Activated naive CD4-positive, alpha-beta T cell treated with anti-CD3 and anti-CD28 coated beads, Interleukin-2, amount 10 ng/mL, durations not matched to agents 7 days and 5 days (primary cell): ENCODE data around the gene PIR.

Experiments used
- CTCF ChIA-PET: fragments of 350-600 bp; sonication (Branson Sonifier 250); formaldehyde crosslinking; loops from one replicate; lab custom pipeline; 2021; ENCODE audit warnings: antibody characterized with exemption; lab: Charles Lee
- DNase-seq: peaks from one replicate; pipeline ENCODE4 v3.0.0-alpha.2; 2020
- H3K27ac Mint-ChIP-seq: one replicate; pipeline ENCODE4 v1.8.0; 2021; ENCODE audit warnings: mild to moderate bottlenecking, moderate library complexity, mixed read lengths
- H3K27me3 Mint-ChIP-seq: one replicate; pipeline ENCODE4 v1.8.0; 2021; ENCODE audit warnings: mild to moderate bottlenecking, mixed read lengths
- H3K36me3 Mint-ChIP-seq: one replicate; pipeline ENCODE4 v1.8.0; 2021; ENCODE audit warnings: mixed read lengths
- H3K4me1 Mint-ChIP-seq: one replicate; pipeline ENCODE4 v1.8.0; 2021; ENCODE audit warnings: mixed read lengths
- H3K4me3 Mint-ChIP-seq: one replicate; pipeline ENCODE4 v1.8.0; 2021; ENCODE audit warnings: mild to moderate bottlenecking, moderate library complexity, mixed read lengths
- H3K9me3 Mint-ChIP-seq: one replicate; pipeline ENCODE4 v1.8.0; 2021; ENCODE audit warnings: mixed read lengths

PIR gene

DNA sequence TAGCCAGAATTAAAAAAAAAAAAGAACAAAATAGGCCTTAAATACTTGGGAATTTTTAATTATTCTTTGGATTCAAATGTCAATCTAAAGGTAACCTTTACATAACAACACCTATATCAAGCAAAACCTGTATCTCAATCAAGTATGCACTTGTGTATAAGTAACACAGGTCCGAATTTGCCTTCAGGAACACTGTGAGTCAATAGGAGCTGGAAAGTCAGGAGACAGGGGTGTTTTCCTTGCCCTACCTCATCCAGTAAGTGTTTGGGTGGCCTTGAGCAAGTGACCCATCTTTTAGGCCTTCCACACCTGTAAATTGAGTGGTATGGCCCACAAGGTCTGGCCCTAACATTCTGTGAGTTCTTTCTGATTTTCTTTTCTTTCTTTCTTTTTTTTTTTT is 68.1 kb downstream of the PIR start:
- DNase-seq = no peak
- Mint-ChIP-seq H3K27me3 (no peaks in the 10 kb centered on the region), H3K9me3 (no peaks in the 10 kb centered on the region), H3K36me3 (no peaks in the 10 kb centered on the region), H3K4me3 (no peak overlapping the region), H3K27ac (no peak overlapping the region), H3K4me1 (no peaks in the 10 kb centered on the region)
- CTCF ChIA-PET = no interaction called here

DNA sequence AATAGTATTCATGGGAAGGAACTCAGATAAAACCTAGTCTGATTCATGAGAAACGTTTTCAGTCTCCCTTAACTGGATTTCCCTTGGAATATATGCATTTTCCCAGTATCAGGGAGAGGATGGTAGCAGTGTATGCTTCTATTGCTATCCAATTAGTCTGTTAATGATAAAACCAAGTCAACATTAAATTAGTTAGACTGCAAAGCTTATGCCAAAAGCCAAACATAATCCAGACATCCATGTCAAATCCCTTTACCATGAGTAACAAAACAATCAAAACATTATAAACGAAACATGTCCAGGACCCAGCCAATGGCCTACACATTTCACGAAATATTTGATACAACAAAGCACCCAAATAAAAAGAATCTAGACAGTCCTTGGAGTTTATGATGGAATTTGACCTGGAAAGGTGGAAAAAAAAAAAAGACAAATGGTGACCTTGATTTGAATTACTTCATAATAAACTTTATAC is 74.4 kb downstream of the PIR start:
- CTCF ChIA-PET = no interaction called here
- H3K4me1 Mint-ChIP-seq = no peaks in the 10 kb centered on the region
- H3K4me3 Mint-ChIP-seq = no peak overlapping the region
- no peak overlapping the region for H3K27ac Mint-ChIP-seq
- DNase-seq = no peak
- no peaks in the 10 kb centered on the region for H3K27me3 Mint-ChIP-seq
- no peaks in the 10 kb centered on the region for H3K36me3 Mint-ChIP-seq
- H3K9me3 Mint-ChIP-seq = no peaks in the 10 kb centered on the region

DNA sequence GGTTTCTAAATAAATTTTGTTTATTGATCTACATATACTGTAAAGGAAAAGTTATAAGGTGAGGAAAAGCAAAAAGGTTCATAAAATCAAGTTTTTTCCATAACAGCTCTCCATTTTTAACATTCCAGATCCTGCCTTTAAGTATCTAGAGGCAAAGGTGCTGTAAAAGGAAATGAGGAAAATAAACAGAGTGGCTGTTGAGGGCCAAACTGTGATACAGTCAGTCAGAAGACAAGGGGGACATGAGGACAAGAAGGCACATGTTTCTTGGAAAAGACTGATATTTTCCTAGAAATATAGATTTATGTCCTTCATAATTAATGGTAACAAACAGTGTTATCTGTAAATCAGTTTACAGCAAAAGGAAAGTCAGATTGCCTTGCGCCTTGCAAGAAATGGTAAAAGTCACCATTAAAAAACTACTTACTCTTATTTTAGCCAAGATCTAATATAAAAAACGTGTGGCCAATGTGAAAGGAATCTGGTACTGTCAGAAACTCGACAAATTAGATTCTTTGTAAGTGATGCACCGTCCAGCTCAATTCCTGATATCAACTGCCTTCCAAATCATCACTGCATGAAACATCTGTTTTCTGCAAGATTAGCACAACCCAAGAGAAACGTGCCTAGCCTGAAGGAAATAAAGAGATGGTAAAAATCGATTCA is 75.0 kb downstream of the PIR start:
- Mint-ChIP-seq H3K27ac (no peak overlapping the region), H3K36me3 (no peaks in the 10 kb centered on the region), H3K4me1 (no peaks in the 10 kb centered on the region), H3K27me3 (no peaks in the 10 kb centered on the region), H3K4me3 (no peak overlapping the region), H3K9me3 (no peaks in the 10 kb centered on the region)
- CTCF ChIA-PET = no interaction called here
- DNase-seq = no peak

DNA sequence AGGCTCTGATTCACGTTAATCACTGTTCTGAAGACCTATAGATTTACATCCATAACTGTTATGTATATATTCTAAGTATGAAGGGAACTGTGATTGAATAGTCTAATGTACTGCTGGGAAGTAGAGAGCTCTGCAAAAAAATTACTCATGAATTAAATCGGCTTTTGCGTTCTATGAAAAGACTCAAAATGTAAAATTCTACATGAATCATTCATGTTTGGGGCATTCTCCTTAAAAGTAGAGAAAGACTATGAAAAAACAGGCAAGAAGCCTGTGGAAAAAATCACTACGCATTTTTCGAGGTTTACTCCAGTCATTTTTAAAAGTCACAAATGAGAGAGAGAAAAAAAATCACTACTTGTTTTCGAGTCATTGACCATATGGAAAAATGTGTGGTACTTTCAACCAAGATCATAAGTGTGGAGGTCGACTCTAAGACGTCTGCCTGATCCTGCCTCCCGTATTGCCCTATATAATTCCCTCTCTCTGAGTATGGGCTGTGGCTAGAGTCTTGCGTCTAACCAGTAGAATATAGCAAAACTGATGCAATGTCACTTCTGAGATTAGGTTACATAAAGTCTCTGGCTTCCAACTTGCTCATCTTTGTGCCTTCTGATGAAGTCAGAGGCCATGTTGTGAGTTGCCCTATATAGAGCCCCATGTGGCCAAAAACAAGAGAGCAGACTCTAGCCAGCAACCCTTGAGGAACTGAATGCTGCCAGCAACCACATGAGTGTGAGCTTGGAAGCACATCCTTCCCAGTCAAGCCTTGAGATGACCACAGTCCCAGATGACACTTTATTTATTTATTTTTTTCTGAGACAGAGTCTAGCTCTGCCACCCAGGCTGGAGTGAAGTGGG is 76.8 kb downstream of the PIR start:
- H3K27me3 Mint-ChIP-seq = no peaks in the 10 kb centered on the region
- H3K27ac Mint-ChIP-seq = no peak overlapping the region
- H3K36me3 Mint-ChIP-seq = no peaks in the 10 kb centered on the region
- no peak overlapping the region for H3K4me3 Mint-ChIP-seq
- H3K9me3 Mint-ChIP-seq = no peaks in the 10 kb centered on the region
- CTCF ChIA-PET = no interaction called here
- DNase-seq = no peak
- no peaks in the 10 kb centered on the region for H3K4me1 Mint-ChIP-seq

DNA sequence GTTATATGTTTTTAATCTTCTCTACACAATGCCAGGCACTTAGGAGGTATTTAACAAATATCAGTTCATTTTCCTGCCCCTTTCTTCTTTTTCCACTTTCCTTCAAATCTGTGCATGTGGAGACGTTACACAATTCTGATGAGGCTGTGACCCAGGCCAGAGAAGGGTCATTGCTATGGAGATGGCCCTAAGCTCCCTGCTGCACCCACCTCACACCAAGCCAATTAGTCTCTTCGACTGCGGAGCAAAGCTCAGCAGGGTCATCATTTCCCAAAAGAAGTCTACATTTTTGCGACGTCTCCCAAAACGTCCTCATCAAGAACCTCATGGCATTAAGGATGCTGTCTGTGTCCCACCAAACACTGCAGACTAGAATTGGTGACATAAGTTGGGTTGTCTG is 80.0 kb downstream of the PIR start:
- Mint-ChIP-seq H3K4me3 (no peak overlapping the region), H3K36me3 (no peaks in the 10 kb centered on the region), H3K27ac (no peak overlapping the region), H3K4me1 (no peaks in the 10 kb centered on the region), H3K9me3 (no peaks in the 10 kb centered on the region), H3K27me3 (no peaks in the 10 kb centered on the region)
- no peak for DNase-seq
- CTCF ChIA-PET = no interaction called here

DNA sequence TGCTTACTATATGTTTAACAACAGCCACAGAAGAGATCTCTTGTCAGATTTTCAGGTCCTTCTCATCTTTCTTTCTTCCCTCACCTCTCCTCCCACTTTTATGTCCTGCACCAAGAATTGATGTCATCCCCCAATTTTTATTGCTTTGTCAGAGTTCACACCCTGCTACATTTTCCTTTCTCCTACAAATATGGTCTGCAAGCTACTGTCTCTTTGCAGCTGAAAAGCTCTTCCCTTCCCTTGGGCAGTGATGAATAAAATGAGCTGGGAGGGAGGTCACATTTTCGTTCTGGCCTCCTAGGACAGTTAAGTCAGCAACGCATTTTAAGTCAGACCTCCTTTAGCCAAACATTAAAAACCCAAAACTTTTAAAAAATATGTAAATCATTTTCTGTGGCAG is 82.2 kb downstream of the PIR start:
- no peaks in the 10 kb centered on the region for H3K9me3 Mint-ChIP-seq
- no peak for DNase-seq
- H3K27ac Mint-ChIP-seq = no peak overlapping the region
- H3K27me3 Mint-ChIP-seq = no peaks in the 10 kb centered on the region
- H3K4me3 Mint-ChIP-seq = no peak overlapping the region
- H3K36me3 Mint-ChIP-seq = no peaks in the 10 kb centered on the region
- CTCF ChIA-PET = no interaction called here
- no peaks in the 10 kb centered on the region for H3K4me1 Mint-ChIP-seq

DNA sequence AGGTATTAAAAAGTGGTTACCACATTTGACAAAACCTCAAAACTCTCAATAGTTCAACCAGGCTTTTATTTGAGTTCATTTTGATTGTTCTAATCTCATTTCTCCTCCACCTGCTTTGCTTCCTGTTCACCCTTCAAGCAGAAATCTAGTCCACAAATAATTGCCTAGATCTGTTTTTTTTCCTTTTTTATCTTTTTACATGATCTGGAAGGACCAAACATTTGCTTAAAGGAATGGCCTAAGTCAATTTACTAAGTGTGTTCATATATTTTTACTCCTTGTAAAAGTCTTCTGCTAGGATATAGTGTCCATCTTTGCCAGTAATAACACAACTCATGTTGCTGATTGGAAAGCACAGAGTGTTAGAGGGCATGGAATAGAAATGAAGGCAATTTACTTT is 82.7 kb downstream of the PIR start:
- H3K27ac Mint-ChIP-seq = no peak overlapping the region
- H3K4me1 Mint-ChIP-seq = no peaks in the 10 kb centered on the region
- no peaks in the 10 kb centered on the region for H3K27me3 Mint-ChIP-seq
- H3K36me3 Mint-ChIP-seq = no peaks in the 10 kb centered on the region
- DNase-seq = no peak
- CTCF ChIA-PET = no interaction called here
- H3K4me3 Mint-ChIP-seq = no peak overlapping the region
- no peaks in the 10 kb centered on the region for H3K9me3 Mint-ChIP-seq

DNA sequence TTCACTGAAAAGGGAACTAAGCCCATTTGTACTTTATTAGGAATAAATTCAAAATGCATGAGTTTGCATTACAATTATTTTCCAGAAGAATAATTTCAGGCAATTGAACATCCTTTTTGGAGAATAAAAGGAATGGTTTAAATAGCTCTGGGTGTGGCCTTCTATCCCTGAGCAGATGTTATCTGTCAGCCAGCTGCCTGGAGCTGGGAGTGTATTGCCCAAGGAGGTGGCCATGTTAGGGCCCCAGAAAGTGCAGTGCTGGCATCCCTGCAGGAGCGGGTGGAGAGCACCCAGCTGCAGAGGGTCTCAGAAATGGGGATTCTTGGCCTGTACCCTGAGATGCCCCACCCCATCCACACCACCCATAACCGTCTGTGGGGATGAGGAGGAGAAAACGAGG is 87.3 kb downstream of the PIR start:
- H3K36me3 Mint-ChIP-seq = no peaks in the 10 kb centered on the region
- CTCF ChIA-PET = no interaction called here
- peaks cover 3% of the 10 kb centered on the region for H3K4me1 Mint-ChIP-seq
- no peak overlapping the region for H3K27ac Mint-ChIP-seq
- no peaks in the 10 kb centered on the region for H3K9me3 Mint-ChIP-seq
- no peaks in the 10 kb centered on the region for H3K27me3 Mint-ChIP-seq
- no peak overlapping the region for H3K4me3 Mint-ChIP-seq
- no peak for DNase-seq

DNA sequence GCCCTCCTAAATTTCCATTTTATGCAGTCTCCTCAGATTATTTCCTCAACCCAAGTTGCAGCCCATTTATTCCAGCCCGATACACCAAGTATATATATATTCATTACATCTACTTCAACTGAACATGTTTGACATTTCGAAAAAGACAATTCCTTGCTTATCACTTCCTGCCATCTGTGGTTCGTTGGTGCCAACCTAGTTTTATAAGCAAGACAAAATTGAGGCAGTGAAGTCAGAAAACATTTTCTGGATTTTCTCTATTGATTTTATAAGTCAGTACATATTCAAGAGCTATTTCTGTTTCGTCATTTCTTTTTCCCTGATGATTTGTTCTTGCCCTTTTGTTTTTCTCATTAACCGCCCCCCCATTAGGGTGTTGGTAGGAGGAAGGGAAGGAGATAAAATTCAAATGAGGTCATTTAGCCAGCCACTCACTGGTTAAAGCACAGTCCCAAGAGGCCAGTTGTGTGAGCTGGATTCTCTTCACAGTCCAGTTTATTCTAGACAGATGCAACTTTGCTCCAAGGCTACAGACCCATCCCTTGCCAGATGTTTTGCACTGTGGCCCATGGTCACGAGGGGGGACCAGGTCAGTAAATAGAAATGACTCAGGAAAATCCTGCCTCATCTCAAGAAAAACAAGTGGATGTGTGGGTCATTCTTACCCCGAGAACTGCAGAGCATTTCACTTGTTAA is 88.6 kb downstream of the PIR start:
- no peak overlapping the region for H3K27ac Mint-ChIP-seq
- CTCF ChIA-PET = no interaction called here

DNA sequence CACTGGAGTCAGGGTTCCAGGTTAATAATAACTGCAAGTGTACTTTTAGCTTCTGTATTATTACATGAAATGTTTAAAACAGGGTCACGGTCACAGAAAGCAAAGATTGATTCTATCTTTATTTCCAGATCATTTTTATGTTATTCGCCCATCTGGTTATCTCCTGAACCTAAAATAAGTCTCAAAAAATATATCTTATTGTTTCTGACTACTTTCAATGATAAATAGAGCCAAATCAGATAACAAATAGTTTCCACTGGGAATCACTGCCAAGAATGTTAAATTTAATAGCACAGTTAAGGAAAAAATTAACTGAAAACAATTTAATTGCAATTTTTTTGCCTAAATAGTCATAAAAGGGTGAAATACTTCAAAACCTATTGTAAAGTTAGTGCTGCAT is 91.8 kb downstream of the PIR start:
- peaks cover 3% of the 10 kb centered on the region for H3K4me1 Mint-ChIP-seq

More for the DNA sequence above, 88.6 kb downstream of the PIR start:
- H3K4me3 Mint-ChIP-seq = no peak overlapping the region
- H3K36me3 Mint-ChIP-seq = no peaks in the 10 kb centered on the region
- H3K9me3 Mint-ChIP-seq = no peaks in the 10 kb centered on the region
- no peaks in the 10 kb centered on the region for H3K27me3 Mint-ChIP-seq
- H3K4me1 Mint-ChIP-seq = peaks cover 3% of the 10 kb centered on the region
- no peak for DNase-seq

DNA sequence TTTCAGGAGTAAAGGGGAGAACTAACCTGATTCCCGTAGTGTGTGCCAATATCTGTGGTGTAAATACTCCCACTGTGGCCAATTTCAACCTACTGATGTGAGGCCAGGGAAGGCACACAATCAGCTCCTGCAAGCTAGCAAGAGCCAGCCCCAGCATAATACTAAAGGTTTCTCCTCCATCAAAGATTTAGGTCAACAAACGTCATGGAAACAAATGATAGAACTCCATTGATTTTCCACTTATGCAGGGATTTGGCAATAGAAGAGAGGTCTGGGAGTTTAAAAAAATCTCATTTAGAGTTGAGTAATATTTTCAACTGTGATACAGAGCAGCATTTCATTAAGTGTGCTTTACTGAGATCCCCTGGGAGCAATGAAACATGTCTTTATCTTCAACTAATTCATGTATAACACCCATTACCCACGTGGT is 93.2 kb downstream of the PIR start:
- H3K4me1 Mint-ChIP-seq = peaks cover 3% of the 10 kb centered on the region
- H3K9me3 Mint-ChIP-seq = no peaks in the 10 kb centered on the region
- no peak overlapping the region for H3K4me3 Mint-ChIP-seq
- no peak for DNase-seq
- H3K36me3 Mint-ChIP-seq = no peaks in the 10 kb centered on the region
- no peaks in the 10 kb centered on the region for H3K27me3 Mint-ChIP-seq
- CTCF ChIA-PET = no interaction called here
- H3K27ac Mint-ChIP-seq = no peak overlapping the region

More for the DNA sequence above, 91.8 kb downstream of the PIR start:
- no peak overlapping the region for H3K27ac Mint-ChIP-seq
- H3K36me3 Mint-ChIP-seq = no peaks in the 10 kb centered on the region
- H3K4me3 Mint-ChIP-seq = no peak overlapping the region
- no peaks in the 10 kb centered on the region for H3K27me3 Mint-ChIP-seq
- no peak for DNase-seq
- CTCF ChIA-PET = no interaction called here
- H3K9me3 Mint-ChIP-seq = no peaks in the 10 kb centered on the region

DNA sequence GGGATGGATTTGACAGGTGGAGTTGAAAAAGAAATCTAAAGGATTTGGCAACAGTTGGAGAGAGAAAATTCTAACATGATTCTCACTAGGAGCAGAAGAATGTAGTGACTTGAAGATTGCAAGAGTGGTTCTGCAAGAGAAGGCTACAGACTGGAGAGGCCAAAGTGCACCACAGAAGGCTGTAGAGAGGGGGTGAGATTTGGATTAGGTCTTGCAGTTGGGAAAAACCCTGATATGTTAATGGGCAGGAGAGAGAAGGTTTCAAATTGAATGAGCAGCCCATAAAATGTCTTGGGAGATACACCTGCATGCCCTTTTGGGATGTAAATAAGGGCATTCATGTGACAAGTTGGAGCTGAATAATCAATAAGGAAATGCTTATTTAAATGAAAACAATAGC is 94.3 kb downstream of the PIR start:
- no peak overlapping the region for H3K4me3 Mint-ChIP-seq
- no peaks in the 10 kb centered on the region for H3K4me1 Mint-ChIP-seq
- no peak overlapping the region for H3K27ac Mint-ChIP-seq
- DNase-seq = no peak
- CTCF ChIA-PET = no interaction called here
- H3K9me3 Mint-ChIP-seq = no peaks in the 10 kb centered on the region
- no peaks in the 10 kb centered on the region for H3K27me3 Mint-ChIP-seq
- no peaks in the 10 kb centered on the region for H3K36me3 Mint-ChIP-seq

DNA sequence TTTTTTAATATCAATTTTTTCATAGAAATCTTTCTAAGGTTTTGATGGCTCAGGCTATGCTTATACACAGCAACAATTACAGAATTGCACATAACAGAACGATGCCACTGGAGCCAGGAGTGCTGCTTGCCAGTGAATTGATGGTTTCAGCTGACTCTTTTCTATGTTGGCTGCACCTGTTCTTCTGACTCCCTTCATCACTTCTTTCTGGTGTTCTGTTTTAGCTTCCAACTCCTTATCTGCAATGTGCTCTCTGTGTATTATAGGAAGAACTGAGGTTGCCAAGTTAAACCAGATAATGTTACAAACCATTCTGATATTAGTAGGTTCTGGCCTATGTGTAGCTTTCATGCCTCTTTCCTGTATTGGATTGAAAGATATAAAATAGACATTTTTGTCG is 97.3 kb downstream of the PIR start:
- H3K27me3 Mint-ChIP-seq = no peaks in the 10 kb centered on the region
- CTCF ChIA-PET = no interaction called here
- no peak overlapping the region for H3K27ac Mint-ChIP-seq

DNA sequence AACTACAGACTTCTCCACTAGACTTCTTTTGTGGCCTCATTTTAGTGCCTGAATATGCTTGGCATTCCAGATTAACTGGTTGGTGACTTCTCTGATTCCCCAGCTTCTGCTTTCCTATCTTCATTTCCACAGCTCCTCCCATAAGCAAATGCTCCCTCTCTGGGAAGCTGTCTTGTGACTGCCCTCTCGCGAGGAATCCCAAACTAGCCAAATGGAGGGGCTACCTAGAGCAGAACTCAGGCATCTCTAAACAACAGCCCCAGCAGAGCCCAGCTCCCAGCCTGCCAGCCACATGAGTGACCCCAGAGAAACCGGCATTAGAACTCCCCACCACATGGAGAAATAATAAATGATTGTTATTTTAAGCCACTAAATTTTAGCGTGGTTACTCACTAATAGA is 101.3 kb downstream of the PIR start:
- Mint-ChIP-seq H3K9me3 (no peaks in the 10 kb centered on the region), H3K27ac (no peak overlapping the region), H3K4me3 (no peak overlapping the region), H3K4me1 (no peaks in the 10 kb centered on the region), H3K27me3 (no peaks in the 10 kb centered on the region), H3K36me3 (no peaks in the 10 kb centered on the region)
- no peak for DNase-seq
- CTCF ChIA-PET = no interaction called here

More for the DNA sequence above, 97.3 kb downstream of the PIR start:
- Mint-ChIP-seq H3K36me3 (no peaks in the 10 kb centered on the region), H3K9me3 (no peaks in the 10 kb centered on the region), H3K4me1 (no peaks in the 10 kb centered on the region), H3K4me3 (no peak overlapping the region)
- DNase-seq = no peak
